Fibroblast of pulmonary artery (primary cell): ENCODE measurements around the gene CABLES1.
A peak's percentile ranks its signal among the peaks of the same experiment; 100 is the strongest.
"Not testable (repeated sequence)": the region's sequence is repeated elsewhere in the genome, so short reads cannot be mapped to it uniquely, and the experiment has no call there.

Experiments
- DNase-seq: peaks from one replicate; pipeline ENCODE4 v3.0.0-alpha.2; 2010; ENCODE audit warnings: low read depth
- H3K4me3 ChIP-seq: replicated peaks from 2 replicates; pipeline ENCODE4 v1.5.1; 2011; ENCODE audit warnings: low read depth, mild to moderate bottlenecking, control low read depth, low read length, moderate library complexity
- TF ChIP-seq, protein P1 (sequence below): IDR thresholded peaks from 2 replicates; pipeline ENCODE4 v1.5.1; 2011; ENCODE audit warnings: mild to moderate bottlenecking, control low read depth, low read length, inconsistent platforms; ENCODE audit errors: missing control alignments

The CABLES1 gene

DNA sequence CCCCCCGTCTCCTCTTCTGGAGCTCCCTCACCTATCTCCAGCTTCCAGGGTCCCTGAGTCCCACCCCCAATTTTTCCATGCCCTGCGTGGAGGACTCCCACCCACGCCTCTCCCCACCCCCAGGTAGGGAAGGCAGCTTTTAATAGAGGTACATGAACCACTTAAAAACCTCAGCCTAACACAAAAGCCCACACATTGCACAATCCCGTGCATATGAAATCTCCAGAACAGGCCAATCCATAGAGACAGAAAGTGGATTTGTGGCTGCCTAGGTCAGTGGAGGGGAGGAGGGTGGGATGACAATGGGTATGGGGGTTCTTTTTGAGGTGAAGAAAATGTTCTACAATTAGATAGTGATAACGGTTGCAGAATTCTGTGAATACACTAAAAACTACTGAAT is 145.6 kb downstream of the CABLES1 start:
- H3K4me3 ChIP-seq = no peak overlapping the region
- TF ChIP-seq, protein P1, sequence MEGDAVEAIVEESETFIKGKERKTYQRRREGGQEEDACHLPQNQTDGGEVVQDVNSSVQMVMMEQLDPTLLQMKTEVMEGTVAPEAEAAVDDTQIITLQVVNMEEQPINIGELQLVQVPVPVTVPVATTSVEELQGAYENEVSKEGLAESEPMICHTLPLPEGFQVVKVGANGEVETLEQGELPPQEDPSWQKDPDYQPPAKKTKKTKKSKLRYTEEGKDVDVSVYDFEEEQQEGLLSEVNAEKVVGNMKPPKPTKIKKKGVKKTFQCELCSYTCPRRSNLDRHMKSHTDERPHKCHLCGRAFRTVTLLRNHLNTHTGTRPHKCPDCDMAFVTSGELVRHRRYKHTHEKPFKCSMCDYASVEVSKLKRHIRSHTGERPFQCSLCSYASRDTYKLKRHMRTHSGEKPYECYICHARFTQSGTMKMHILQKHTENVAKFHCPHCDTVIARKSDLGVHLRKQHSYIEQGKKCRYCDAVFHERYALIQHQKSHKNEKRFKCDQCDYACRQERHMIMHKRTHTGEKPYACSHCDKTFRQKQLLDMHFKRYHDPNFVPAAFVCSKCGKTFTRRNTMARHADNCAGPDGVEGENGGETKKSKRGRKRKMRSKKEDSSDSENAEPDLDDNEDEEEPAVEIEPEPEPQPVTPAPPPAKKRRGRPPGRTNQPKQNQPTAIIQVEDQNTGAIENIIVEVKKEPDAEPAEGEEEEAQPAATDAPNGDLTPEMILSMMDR = no peak
- no peak for DNase-seq

GRCh38 chr18:23281626-23282436 is 146.5 kb downstream of the CABLES1 start:
- DNase-seq = no peak

GRCh38 chr18:23282437-23282781 is 147.1 kb downstream of the CABLES1 start:
- no peak overlapping the region for H3K4me3 ChIP-seq
- no peak for DNase-seq
- TF ChIP-seq, protein P1 = no peak

More at GRCh38 chr18:23281626-23282436, 146.5 kb downstream of the CABLES1 start:
- H3K4me3 ChIP-seq = no peak overlapping the region
- TF ChIP-seq, protein P1 = no peak

DNA sequence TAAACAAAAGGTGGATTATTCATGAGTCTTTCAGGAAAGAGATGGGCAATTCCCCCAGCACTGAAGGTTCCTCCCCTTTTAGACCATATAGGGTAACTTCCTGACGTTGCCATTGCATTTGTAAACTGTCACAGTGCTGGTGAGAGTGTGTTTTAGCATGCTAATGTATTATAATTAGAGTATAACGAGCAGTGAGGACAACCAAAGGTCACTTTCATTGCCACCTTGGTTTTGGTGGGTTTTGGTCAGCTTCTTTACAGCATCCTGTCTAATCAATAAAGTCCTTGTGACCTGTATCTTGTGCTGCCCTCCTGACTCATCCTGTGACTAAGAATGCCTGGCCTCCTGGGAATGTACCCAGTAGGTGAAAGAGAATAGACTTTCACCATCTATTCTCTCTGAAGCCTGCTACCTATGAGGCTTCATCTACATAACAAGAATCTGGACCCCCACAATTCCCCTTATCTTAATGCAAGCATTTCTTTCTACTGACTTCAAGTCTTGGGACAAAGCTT is 148.7 kb downstream of the CABLES1 start:
- TF ChIP-seq, protein P1 = no peak
- no peak overlapping the region for H3K4me3 ChIP-seq
- peak; percentile 33 for DNase-seq

DNA sequence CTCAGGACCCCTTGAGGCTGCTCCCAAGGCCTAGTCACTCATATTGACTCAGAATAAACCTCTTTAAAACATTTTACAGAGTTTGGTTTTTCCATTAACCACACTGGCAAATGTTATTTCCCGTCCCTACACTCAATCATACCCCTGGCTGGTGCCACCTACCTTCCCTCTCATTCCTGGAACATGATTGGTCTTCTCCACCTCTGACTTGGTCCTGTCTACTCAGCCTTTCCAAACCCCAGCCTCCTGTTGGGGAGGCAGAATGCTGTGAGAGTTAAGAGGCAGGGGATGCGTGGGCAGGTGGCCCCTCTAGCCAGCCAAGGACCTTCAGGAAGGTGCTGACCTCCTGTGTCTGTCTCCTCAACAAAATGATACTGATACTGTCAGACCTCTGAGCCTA is 149.3 kb downstream of the CABLES1 start:
- H3K4me3 ChIP-seq = no peak overlapping the region
- DNase-seq = no peak
- TF ChIP-seq, protein P1 = no peak

DNA sequence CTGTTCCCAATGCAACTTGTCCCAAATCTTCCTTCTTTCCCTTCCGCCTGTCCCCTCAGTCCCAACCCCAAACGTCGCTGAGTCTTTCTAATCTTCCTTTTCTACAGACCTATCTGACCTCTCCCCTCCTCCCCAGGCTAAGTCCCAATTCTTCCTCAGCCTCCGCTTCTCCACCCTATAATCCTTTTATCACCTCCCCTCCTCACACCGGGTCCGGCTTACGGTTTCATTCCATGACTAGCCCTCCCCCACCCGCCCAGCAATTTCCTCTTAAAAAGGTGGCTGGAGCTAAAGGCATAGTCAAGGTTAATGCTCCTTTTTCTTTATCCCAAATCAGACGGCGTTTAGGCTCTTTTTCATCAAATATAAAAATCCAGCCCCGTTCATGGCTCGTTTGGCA is 150.3 kb downstream of the CABLES1 start:
- not testable (repeated sequence) for H3K4me3 ChIP-seq, DNase-seq

GRCh38 chr18:23291456-23292205 is 156.3 kb downstream of the CABLES1 start:
- no peak overlapping the region for H3K4me3 ChIP-seq
- DNase-seq = peak; percentile 80
- TF ChIP-seq, protein P1 = no peak
